Fibroblast of villous mesenchyme (primary cell): ENCODE data around the gene ABLIM1. TPM values are rescaled to one million over a fixed set of nuclear protein-coding genes. Genes with fewer than 3 reads are reported as not detected.

Experiments used
- DNase-seq: peaks from one replicate; pipeline ENCODE4 v3.0.0-alpha.2; 2010; ENCODE audit warnings: low read depth
- H3K4me3 ChIP-seq: 2 replicates; pipeline ENCODE4 v1.5.1; 2011; ENCODE audit warnings: low read depth, mild to moderate bottlenecking, low read length
- total RNA-seq: library from RNA; depleted of rRNA; stranded (reverse); fragments of >200 nt; gene quantifications from 2 replicates; pipeline ENCODE4 v1.2.3, GENCODE V29; 2012
- TF ChIP-seq, protein P1 (sequence below): IDR thresholded peaks from 2 replicates; pipeline ENCODE4 v1.5.1; 2012; ENCODE audit warnings: low read depth, mild to moderate bottlenecking, low read length; ENCODE audit not compliant: insufficient read depth

The ABLIM1 gene
- total RNA-seq, 1 donor, result 18.6 TPM

DNA sequence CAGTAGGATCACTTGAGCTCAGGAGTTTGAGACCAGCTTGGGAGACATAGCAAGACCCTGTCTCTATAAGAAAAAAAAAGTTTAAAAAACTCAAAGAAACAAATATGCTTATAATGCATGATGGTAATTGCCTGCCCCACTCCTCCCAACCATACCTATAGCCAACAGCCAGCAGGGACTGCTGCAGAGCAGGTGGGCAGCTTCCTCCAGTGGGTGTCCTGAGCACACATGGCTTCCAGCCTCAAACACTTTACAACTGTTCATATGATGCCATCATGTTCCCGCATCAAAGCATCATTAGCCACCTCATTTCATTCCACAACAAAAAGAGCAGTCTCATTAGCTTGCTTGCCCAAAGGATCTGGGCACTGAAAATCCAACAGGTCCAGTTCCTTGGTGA lies 42.0 kb downstream of the ABLIM1 start:
- TF ChIP-seq, protein P1, sequence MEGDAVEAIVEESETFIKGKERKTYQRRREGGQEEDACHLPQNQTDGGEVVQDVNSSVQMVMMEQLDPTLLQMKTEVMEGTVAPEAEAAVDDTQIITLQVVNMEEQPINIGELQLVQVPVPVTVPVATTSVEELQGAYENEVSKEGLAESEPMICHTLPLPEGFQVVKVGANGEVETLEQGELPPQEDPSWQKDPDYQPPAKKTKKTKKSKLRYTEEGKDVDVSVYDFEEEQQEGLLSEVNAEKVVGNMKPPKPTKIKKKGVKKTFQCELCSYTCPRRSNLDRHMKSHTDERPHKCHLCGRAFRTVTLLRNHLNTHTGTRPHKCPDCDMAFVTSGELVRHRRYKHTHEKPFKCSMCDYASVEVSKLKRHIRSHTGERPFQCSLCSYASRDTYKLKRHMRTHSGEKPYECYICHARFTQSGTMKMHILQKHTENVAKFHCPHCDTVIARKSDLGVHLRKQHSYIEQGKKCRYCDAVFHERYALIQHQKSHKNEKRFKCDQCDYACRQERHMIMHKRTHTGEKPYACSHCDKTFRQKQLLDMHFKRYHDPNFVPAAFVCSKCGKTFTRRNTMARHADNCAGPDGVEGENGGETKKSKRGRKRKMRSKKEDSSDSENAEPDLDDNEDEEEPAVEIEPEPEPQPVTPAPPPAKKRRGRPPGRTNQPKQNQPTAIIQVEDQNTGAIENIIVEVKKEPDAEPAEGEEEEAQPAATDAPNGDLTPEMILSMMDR, result no peak
- DNase-seq, result no peak
- H3K4me3 ChIP-seq, result no peak overlapping the region

GRCh38 chr10:114615600-114616007 lies 42.5 kb downstream of the ABLIM1 start:
- TF ChIP-seq, protein P1, result no peak
- DNase-seq, result no peak
- no peak overlapping the region for H3K4me3 ChIP-seq

DNA sequence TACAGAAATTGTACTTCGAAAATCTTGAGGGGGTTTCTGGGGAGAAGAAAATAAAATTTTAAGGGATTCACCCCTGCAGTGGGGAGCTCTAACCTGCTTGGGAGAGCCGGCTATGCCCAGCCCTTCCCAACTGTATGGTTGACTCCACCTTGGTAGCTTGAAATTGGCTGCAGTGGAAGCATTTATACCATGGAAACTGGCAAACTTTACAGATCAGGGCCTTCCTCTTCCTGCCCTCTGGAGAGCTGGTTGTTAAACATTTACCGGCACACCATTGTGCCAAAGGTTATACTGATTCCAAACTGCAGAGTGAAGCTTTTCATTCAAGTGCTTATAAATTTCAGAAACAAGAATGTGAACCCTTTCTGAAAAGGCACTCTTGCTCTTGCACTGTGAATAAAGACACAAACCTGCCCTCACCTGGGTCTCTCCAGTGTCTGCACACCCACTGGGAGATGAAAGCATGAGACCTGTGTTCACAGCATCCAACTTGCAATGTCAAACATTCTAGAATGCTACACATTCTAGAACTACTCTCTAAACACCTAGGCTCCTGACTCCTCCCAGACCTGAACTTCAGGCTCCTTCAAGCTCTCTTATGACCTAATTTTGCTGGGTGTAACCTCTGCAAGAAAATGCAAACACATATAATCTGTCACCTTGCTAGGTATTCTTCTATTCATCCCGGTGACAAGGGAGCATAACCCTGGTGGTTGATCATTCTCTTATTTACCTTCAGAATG lies 44.7 kb downstream of the ABLIM1 start:
- TF ChIP-seq, protein P1, result no peak
- DNase-seq, result no peak
- H3K4me3 ChIP-seq, result no peak overlapping the region

- DNase-seq, result no peak
- no peak overlapping the region for H3K4me3 ChIP-seq
- TF ChIP-seq, protein P1, result no peak
Observed at GRCh38 chr10:114611617-114612016, 46.5 kb downstream of the ABLIM1 start.

GRCh38 chr10:114609518-114610426 lies 48.3 kb downstream of the ABLIM1 start:
- H3K4me3 ChIP-seq, result no peak overlapping the region
- DNase-seq, result peak; percentile 50
- TF ChIP-seq, protein P1, result no peak

GRCh38 chr10:114607358-114607998 lies 50.6 kb downstream of the ABLIM1 start:
- H3K4me3 ChIP-seq, result no peak overlapping the region
- TF ChIP-seq, protein P1, result no peak
- DNase-seq, result peak; percentile 70
